HepG2 (cell line): ENCODE measurements around the gene THADA. TPM values are rescaled to one million over a fixed set of nuclear protein-coding genes. Genes with fewer than 3 reads are reported as not detected.

ENCODE experiments used
- ATF7 ChIP-seq, 2 experiments: fragments of 450-650 bp in 1 of 2; sonication (generic) in 1 of 2; formaldehyde crosslinking in 1 of 2; IDR thresholded peaks; 2 replicates each; pipeline versions ENCODE4 v1.4.0 to v1.6.1; 2016 to 2020; ENCODE audit warnings: antibody characterized with exemption in 1 of 2, mild to moderate bottlenecking in 1 of 2, missing genetic modification reagents in 1 of 2
- DNMT3B ChIP-seq: conservative IDR thresholded peaks from 2 replicates; pipeline ENCODE4 v1.6.1; 2016; ENCODE audit warnings: missing biosample characterization, control low read depth
- EEA1 ChIP-seq: sonication (generic); formaldehyde crosslinking; IDR thresholded peaks from 2 replicates; pipeline ENCODE4 v1.5.1; 2020; ENCODE audit warnings: mild to moderate bottlenecking, missing genetic modification reagents, borderline replicate concordance
- ELF4 ChIP-seq: sonication (generic); formaldehyde crosslinking; IDR thresholded peaks from 2 replicates; pipeline ENCODE4 v1.5.0; 2020; ENCODE audit warnings: missing genetic modification reagents, mild to moderate bottlenecking, moderate library complexity, borderline replicate concordance
- KLF12 ChIP-seq: sonication (generic); formaldehyde crosslinking; IDR thresholded peaks from 2 replicates; pipeline ENCODE4 v1.4.0; 2020; ENCODE audit warnings: missing genetic modification reagents, borderline replicate concordance
- KLF15 ChIP-seq: sonication (generic); formaldehyde crosslinking; IDR thresholded peaks from 2 replicates; pipeline ENCODE4 v1.8.1; 2023; ENCODE audit warnings: borderline replicate concordance, mild to moderate bottlenecking, inconsistent platforms, missing genetic modification reagents, mixed read lengths
- MXD1 ChIP-seq: sonication (generic); formaldehyde crosslinking; IDR thresholded peaks from 2 replicates; pipeline ENCODE4 v1.4.0; 2020; ENCODE audit warnings: mild to moderate bottlenecking, missing genetic modification reagents
- MYPOP ChIP-seq: sonication (generic); formaldehyde crosslinking; IDR thresholded peaks from 2 replicates; pipeline ENCODE4 v1.8.1; 2023; ENCODE audit warnings: mild to moderate bottlenecking, moderate library complexity, missing genetic modification reagents
- PBX2 ChIP-seq: IDR thresholded peaks from 2 replicates; pipeline ENCODE4 v1.6.1; 2016; ENCODE audit warnings: control low read depth
- PHF20 ChIP-seq: sonication (generic); formaldehyde crosslinking; IDR thresholded peaks from 2 replicates; pipeline ENCODE4 v1.5.0; 2020; ENCODE audit warnings: mild to moderate bottlenecking, missing genetic modification reagents
- POLR2AphosphoS2 ChIP-seq: IDR thresholded peaks from 2 replicates; pipeline ENCODE4 v1.6.1; 2011; ENCODE audit warnings: low read depth, low read length, improper control_type of control experiment
- REPIN1 ChIP-seq: sonication (generic); formaldehyde crosslinking; IDR thresholded peaks from 2 replicates; pipeline ENCODE4 v1.8.0; 2022; ENCODE audit warnings: missing genetic modification reagents, low read depth, mild to moderate bottlenecking, borderline replicate concordance
- SRSF1 ChIP-seq: fragments of 200-400 bp; formaldehyde crosslinking; optimal IDR thresholded peaks from 2 replicates; pipeline ENCODE3; 2017; ENCODE audit warnings: mild to moderate bottlenecking, low read depth, low read length, moderate library complexity
- TEAD2 ChIP-seq: sonication (generic); formaldehyde crosslinking; IDR thresholded peaks from 2 replicates; pipeline ENCODE4 v1.9.0; 2021; ENCODE audit warnings: missing genetic modification reagents
- THAP9 ChIP-seq: sonication (generic); formaldehyde crosslinking; IDR thresholded peaks from 2 replicates; pipeline ENCODE4; 2020; ENCODE audit warnings: missing genetic modification reagents, mild to moderate bottlenecking, borderline replicate concordance
- ZBTB37 ChIP-seq: sonication (generic); formaldehyde crosslinking; IDR thresholded peaks from 2 replicates; pipeline ENCODE4 v1.4.0; 2020; ENCODE audit warnings: mild to moderate bottlenecking, missing genetic modification reagents
- ZBTB7B ChIP-seq: sonication (generic); formaldehyde crosslinking; IDR thresholded peaks from 2 replicates; pipeline ENCODE4 v1.4.0; 2020; ENCODE audit warnings: missing genetic modification reagents
- ZNF101 ChIP-seq: sonication (generic); formaldehyde crosslinking; IDR thresholded peaks from 2 replicates; pipeline ENCODE4 v1.4.0; 2020; ENCODE audit warnings: mild to moderate bottlenecking, low read depth, missing genetic modification reagents, borderline replicate concordance
- ZNF12 ChIP-seq: sonication (generic); formaldehyde crosslinking; IDR thresholded peaks from 2 replicates; pipeline ENCODE4 v1.5.0; 2020; ENCODE audit warnings: missing genetic modification reagents
- ZNF597 ChIP-seq: sonication (generic); formaldehyde crosslinking; IDR thresholded peaks from 2 replicates; pipeline ENCODE4 v1.5.0; 2020; ENCODE audit warnings: missing genetic modification reagents
- polyA plus RNA-seq, 8 experiments: library from polyadenylated mRNA; depleted of rRNA in 3 of 8; stranded (reverse) in 7 of 8; unstranded in 1 of 8; fragments of >200 nt; fragmentation: Illumina TruSeq in 4 of 8; extraction: Trizol in 4 of 8; gene quantifications; 2 replicates each; pipeline versions ENCODE4 v1.2.1 to v1.2.3, GENCODE V29; 2011 to 2016; ENCODE audit warnings: low read depth in 4 of 8, missing spikeins in 1 of 8, mixed read lengths in 1 of 8; ENCODE audit not compliant: insufficient read depth in 1 of 8
- total RNA-seq, 5 experiments: library from RNA; depleted of rRNA; stranded (reverse); fragments of >200 nt; fragmentation: Illumina TruSeq; extraction: Trizol; gene quantifications; 2 replicates each; pipeline ENCODE4 v1.2.3, GENCODE V29; 2016; ENCODE audit warnings: low read depth in 1 of 5

Gene THADA
- total and polyA plus RNA-seq, 2 of the 13 experiments (the other 11 are each of a cell fraction or from before 2014, with no cell fraction given) = 12.7 to 21.7 TPM

- TF ChIP-seq ZBTB37 (CRISPR knock-in tag) = 0 out of 2 replicates have a peak, but pooled peaks have one; percentile 28
- no peak for TF ChIP-seq ZNF597
- TF ChIP-seq ELF4 (CRISPR knock-in tag) = no peak
- TF ChIP-seq ZNF12 (CRISPR knock-in tag) = peak; percentile 51
- TF ChIP-seq EEA1 (CRISPR knock-in tag) = no peak
- peak; percentile 71; the same call in 1 of the 2 replicates for TF ChIP-seq ZNF101
- TF ChIP-seq KLF15 (CRISPR knock-in tag) = peak; percentile 21; the same call in 1 of the 2 replicates
- peak; percentile 98 for TF ChIP-seq ATF7 (IDR thresholded peaks at IDR 0.05)
- peak; percentile 97 for TF ChIP-seq ATF7 (CRISPR knock-in tag; IDR thresholded peaks at IDR 0.05)
- peak; percentile 93 for TF ChIP-seq MYPOP (CRISPR knock-in tag)
- peak; percentile 96 for TF ChIP-seq SRSF1
- peak; percentile 98 for TF ChIP-seq PHF20 (CRISPR knock-in tag)
- peak; percentile 92; the same call in 1 of the 2 replicates for TF ChIP-seq REPIN1
- 0 out of 2 replicates have a peak, but pooled peaks have one; percentile 18 for TF ChIP-seq ZBTB7B (CRISPR knock-in tag)
- TF ChIP-seq DNMT3B (CRISPR knock-in tag) = peak; percentile 35; the same call in 1 of the 2 replicates
- peak; percentile 99; the same call in 1 of the 2 replicates for TF ChIP-seq MXD1 (CRISPR knock-in tag)
- TF ChIP-seq POLR2AphosphoS2 = peak; percentile 68; the same call in 1 of the 2 replicates
- no peak for TF ChIP-seq PBX2 (CRISPR knock-in tag)
- TF ChIP-seq TEAD2 (CRISPR knock-in tag) = no peak
- peak; percentile 97 for TF ChIP-seq THAP9 (CRISPR knock-in tag)
- TF ChIP-seq KLF12 = no peak; the same call in 1 of the 2 replicates
Observed at GRCh38 chr2:43595603-43596412, at the start of gene THADA (continued).
